Fibroblast of pulmonary artery (primary cell): ENCODE data around the gene PPM1L.

Experiments
- DNase-seq: peaks from one replicate; pipeline ENCODE4 v3.0.0-alpha.2; 2010; ENCODE audit warnings: low read depth
- H3K4me3 ChIP-seq: replicated peaks from 2 replicates; pipeline ENCODE4 v1.5.1; 2011; ENCODE audit warnings: low read depth, mild to moderate bottlenecking, control low read depth, low read length, moderate library complexity
- CTCF ChIP-seq: IDR thresholded peaks from 2 replicates; pipeline ENCODE4 v1.5.1; 2011; ENCODE audit warnings: mild to moderate bottlenecking, control low read depth, low read length, inconsistent platforms; ENCODE audit errors: missing control alignments

The PPM1L gene

GRCh38 chr3:161084277-161084676, 328.2 kb downstream of the PPM1L start:
- no peak overlapping the region for H3K4me3 ChIP-seq
- no peak for DNase-seq
- no peak for TF ChIP-seq CTCF

- TF ChIP-seq CTCF: no peak
- H3K4me3 ChIP-seq: no peak overlapping the region
- DNase-seq: no peak
Observed at GRCh38 chr3:161093895-161094294, 337.9 kb downstream of the PPM1L start.

- no peak overlapping the region for H3K4me3 ChIP-seq
- peak; percentile 29 for TF ChIP-seq CTCF
- no peak for DNase-seq
Observed at GRCh38 chr3:161096771-161097367, 340.8 kb downstream of the PPM1L start.

GRCh38 chr3:161100994-161101393, 345.0 kb downstream of the PPM1L start:
- DNase-seq: no peak
- no peak for TF ChIP-seq CTCF
- no peak overlapping the region for H3K4me3 ChIP-seq

- no peak for DNase-seq
- H3K4me3 ChIP-seq: no peak overlapping the region
- no peak for TF ChIP-seq CTCF
Observed at GRCh38 chr3:161101609-161102008, 345.6 kb downstream of the PPM1L start.

- TF ChIP-seq CTCF: no peak
- H3K4me3 ChIP-seq: peak overlapping the region; percentile 70
- DNase-seq: no peak
Observed at GRCh38 chr3:161103776-161104385, 347.9 kb downstream of the PPM1L start.
